Kidney glomerular epithelial cell (primary cell): ENCODE measurements around the gene SUMO3.

Source experiments
- DNase-seq: peaks from one replicate; lab custom pipeline; 2025; lab: John Stamatoyannopoulos, UW

The SUMO3 gene

DNA sequence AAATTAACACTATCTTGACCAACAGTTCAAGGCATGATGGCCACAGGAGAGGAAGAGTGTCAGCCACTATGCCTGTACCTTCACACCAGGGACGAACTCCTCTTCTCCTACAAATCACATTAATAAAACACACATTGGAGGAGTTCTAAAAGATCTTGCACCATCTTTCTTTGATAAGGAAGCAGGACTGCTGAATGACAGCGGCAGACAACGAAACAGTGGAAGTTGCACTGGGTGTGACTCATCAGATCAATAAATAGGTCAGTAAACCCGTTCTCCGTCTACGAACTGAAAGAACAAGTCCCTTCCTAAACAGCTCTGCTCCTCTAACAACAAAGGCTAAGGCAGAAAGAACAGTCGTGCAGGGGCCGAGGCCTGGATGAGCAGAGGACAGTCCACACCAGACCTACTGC is 39.4 kb downstream of the SUMO3 start:
- DNase-seq, result no peak

GRCh38 chr21:44778094-44778493 is 39.8 kb downstream of the SUMO3 start:
- no peak for DNase-seq

GRCh38 chr21:44774972-44775371 is 42.9 kb downstream of the SUMO3 start:
- DNase-seq, result no peak

- DNase-seq, result peak; percentile 70
These were observed 44.5 kb downstream of the SUMO3 start for GRCh38 chr21:44773291-44773932.

DNA sequence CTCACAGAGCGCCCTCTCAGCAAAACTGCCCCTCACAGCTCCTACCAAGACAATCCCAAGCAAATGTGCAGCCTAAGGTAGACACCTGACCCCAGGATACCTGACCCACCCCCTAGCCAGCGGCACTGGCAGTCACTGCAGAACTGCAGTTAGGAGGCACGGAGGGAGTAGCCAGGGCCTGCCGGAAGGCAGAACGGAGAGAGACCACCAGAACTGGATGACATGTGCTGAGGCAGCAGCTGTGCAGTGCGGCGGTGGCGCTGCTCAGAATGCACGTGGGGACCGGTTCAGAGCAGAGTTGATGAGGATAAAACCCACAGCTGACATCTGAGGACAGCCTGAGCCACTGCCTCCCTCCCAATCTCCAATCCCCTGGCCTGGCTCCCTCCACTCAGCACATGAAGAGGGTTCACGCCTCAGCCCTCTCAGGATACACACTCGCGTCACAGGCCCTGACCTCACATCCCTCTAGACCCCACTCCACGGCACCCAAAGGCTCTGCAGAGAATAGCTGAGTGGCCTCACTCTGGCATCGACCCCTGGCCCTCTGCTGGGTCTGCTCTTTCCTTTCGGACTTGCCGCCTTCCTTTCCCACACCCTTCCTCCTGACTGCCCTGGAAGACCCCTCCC is 45.9 kb downstream of the SUMO3 start:
- no peak for DNase-seq

GRCh38 chr21:44767834-44768831 is 49.7 kb downstream of the SUMO3 start:
- no peak for DNase-seq

- DNase-seq, result no peak
These were observed 51.0 kb downstream of the SUMO3 start for GRCh38 chr21:44766818-44767354.

DNA sequence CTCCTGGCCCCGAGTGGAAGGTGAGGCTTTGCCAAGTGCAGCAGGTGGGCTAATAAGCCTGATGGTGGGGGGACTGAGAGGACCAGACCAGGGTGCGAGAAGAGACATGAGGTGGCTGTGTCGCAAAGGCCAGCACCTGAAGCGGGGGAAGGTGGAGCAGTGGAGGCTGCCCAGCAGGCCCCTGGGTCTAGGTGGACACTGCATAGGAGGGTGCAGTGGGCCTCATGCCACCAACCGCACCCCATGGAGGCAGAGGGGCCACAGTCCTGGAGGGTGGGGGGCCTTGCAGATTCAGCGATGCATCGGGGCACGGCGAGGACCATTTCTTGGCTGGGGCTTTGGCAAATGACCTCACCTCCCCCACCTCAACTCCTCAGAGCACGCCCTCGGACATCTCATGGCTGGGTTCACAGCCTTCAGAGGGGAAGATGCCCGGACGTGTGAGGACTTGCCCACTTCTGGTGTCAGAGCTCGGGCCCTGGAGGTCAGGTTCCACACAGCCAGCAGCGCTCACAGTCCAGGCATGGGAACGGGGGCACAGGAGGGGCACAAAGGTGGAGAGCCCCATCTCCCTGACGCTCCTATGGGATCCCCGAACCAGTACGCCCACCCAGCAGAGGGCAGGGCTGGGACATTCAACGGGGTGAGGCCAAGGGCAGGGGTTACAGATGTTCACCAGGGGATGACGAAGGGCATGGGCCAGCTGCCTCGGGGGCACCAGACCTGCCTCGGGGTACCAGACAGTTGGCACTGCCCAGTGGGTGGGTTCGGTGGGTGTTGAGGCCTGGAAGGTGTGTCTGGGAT is 51.6 kb downstream of the SUMO3 start:
- no peak for DNase-seq

GRCh38 chr21:44765231-44766013 is 52.4 kb downstream of the SUMO3 start:
- DNase-seq, result no peak

GRCh38 chr21:44764319-44765230 is 53.3 kb downstream of the SUMO3 start:
- no peak for DNase-seq

GRCh38 chr21:44763451-44764318 is 54.2 kb downstream of the SUMO3 start:
- no peak for DNase-seq

DNA sequence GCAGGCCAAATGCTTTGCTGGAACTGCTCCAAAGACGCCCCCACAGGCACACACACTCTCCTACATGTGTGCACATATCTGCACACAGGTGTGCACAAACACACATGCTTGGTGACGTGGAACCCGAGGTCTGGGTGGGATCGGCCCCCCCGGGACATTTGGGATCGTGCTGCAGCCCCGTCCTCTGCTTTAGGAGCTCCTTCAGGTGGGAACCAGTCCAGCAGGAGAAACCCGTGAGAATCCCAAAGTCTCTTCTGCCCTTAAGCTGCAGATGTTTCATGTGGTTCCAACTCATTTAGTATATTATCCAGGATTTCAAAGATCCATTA is 54.8 kb downstream of the SUMO3 start:
- no peak for DNase-seq

- no peak for DNase-seq
These were observed 55.4 kb downstream of the SUMO3 start for GRCh38 chr21:44762221-44763049.

GRCh38 chr21:44761747-44762208 is 56.1 kb downstream of the SUMO3 start:
- no peak for DNase-seq

- no peak for DNase-seq
These were observed 56.7 kb downstream of the SUMO3 start for GRCh38 chr21:44761011-44761729.

DNA sequence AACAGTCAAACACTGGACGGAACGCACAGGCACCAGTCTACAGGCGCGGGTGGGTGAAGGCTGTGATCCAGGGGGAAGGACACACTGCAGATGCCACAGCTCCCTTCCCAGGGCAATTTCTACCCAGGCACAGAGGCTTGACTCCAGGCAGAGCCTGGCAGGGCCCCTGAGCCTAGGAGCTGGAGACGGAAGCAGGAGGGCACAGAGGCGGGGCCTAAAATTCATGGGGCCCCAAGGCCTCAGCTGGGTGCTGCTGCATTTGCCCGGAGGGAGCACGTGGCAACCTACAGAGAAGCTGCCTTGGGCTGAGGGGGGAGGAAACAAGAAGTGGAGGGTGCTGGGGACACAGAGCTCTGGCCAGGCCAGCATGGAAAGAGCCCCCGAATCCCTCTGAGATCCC is 57.5 kb downstream of the SUMO3 start:
- DNase-seq, result no peak

- DNase-seq, result no peak
These were observed 58.1 kb downstream of the SUMO3 start for GRCh38 chr21:44759628-44760285.
